Keratinocyte (primary cell): Measurements from ENCODE around the gene SLC39A13. TPM values are rescaled to one million over a fixed set of nuclear protein-coding genes. Genes with fewer than 3 reads are reported as not detected.

Experiments used
- DNase-seq: peaks from one replicate; pipeline ENCODE4 v3.0.0-alpha.2; 2011; ENCODE audit warnings: low read depth, missing footprints, low spot score
- FAIRE-seq: peaks from 2 replicates; lab custom pipeline; 2011; peaks lifted over from hg19 to GRCh38; lab: Jason Lieb, UNC
- H2AFZ ChIP-seq: 2 replicates; pipeline ENCODE4 v1.6.0; 2012; ENCODE audit warnings: low read length, control low read depth, inconsistent platforms; ENCODE audit not compliant: control insufficient read depth
- H3K27ac ChIP-seq: 2 replicates; pipeline ENCODE4 v1.5.1; 2011; ENCODE audit warnings: low read length; ENCODE audit not compliant: control insufficient read depth, insufficient read depth
- H3K27me3 ChIP-seq: 3 replicates; pipeline ENCODE4 v1.6.0; 2011; ENCODE audit warnings: low read length; ENCODE audit not compliant: control insufficient read depth, insufficient read depth; ENCODE audit errors: extremely low read depth
- H3K36me3 ChIP-seq, 2 experiments: 2 replicates in 1 of 2; 3 replicates in 1 of 2; pipeline ENCODE4 v1.5.1; 2011; ENCODE audit warnings: low read length in 2 of 2, mild to moderate bottlenecking in 1 of 2; ENCODE audit not compliant: control insufficient read depth in 2 of 2, insufficient read depth in 2 of 2; ENCODE audit errors: extremely low read depth in 1 of 2
- H3K4me1 ChIP-seq: 3 replicates; pipeline ENCODE4 v1.5.1; 2011; ENCODE audit warnings: low read length; ENCODE audit not compliant: control insufficient read depth, insufficient read depth; ENCODE audit errors: extremely low read depth
- H3K4me2 ChIP-seq: 3 replicates; pipeline ENCODE4 v1.6.0; 2011; ENCODE audit warnings: low read depth, low read length; ENCODE audit not compliant: control insufficient read depth, insufficient read depth; ENCODE audit errors: extremely low read depth
- H3K4me3 ChIP-seq, 3 experiments: fragments of 200-600 bp in 1 of 3; sonication (generic) in 1 of 3; 2 replicates in 2 of 3; 3 replicates in 1 of 3; pipeline ENCODE4 v1.5.1; 2011 to 2016; ENCODE audit warnings: low read length in 3 of 3, mild to moderate bottlenecking in 3 of 3, control low read depth in 2 of 3, inconsistent platforms in 1 of 3, low read depth in 1 of 3, mixed read lengths in 1 of 3, mixed run types in 1 of 3, moderate library complexity in 1 of 3; ENCODE audit not compliant: control insufficient read depth in 2 of 3, insufficient read depth in 2 of 3; ENCODE audit errors: extremely low read depth in 1 of 3
- H3K79me2 ChIP-seq: 2 replicates; pipeline ENCODE4 v1.6.0; 2012; ENCODE audit warnings: low read length; ENCODE audit not compliant: control insufficient read depth, insufficient read depth
- H3K9ac ChIP-seq: 3 replicates; pipeline ENCODE4 v1.6.0; 2011; ENCODE audit warnings: low read length; ENCODE audit not compliant: control insufficient read depth, insufficient read depth; ENCODE audit errors: extremely low read depth
- H3K9me1 ChIP-seq: 3 replicates; pipeline ENCODE4 v1.6.0; 2011; ENCODE audit warnings: low read length; ENCODE audit not compliant: control insufficient read depth, insufficient read depth; ENCODE audit errors: extremely low read depth
- H3K9me3 ChIP-seq: 2 replicates; pipeline ENCODE4 v1.5.1; 2012; ENCODE audit warnings: low read depth, low read length; ENCODE audit not compliant: control insufficient read depth
- H4K20me1 ChIP-seq: 3 replicates; pipeline ENCODE4 v1.6.0; 2011; ENCODE audit warnings: low read length; ENCODE audit not compliant: control insufficient read depth, insufficient read depth; ENCODE audit errors: extremely low read depth
- CTCF ChIP-seq, 3 experiments: IDR thresholded peaks in 1 of 3; conservative IDR thresholded peaks in 1 of 3; optimal IDR thresholded peaks in 1 of 3; 2 replicates in 2 of 3; 3 replicates in 1 of 3; pipeline versions ENCODE3 to v1.5.1; 2011; ENCODE audit warnings: low read length in 3 of 3, mild to moderate bottlenecking in 3 of 3, moderate library complexity in 2 of 3, control low read depth in 1 of 3, inconsistent platforms in 1 of 3; ENCODE audit not compliant: insufficient read depth in 2 of 3; ENCODE audit errors: extremely low read depth in 1 of 3
- EZH2 ChIP-seq: IDR thresholded peaks from one replicate; pipeline ENCODE4 v1.6.1; 2012; ENCODE audit warnings: inconsistent platforms, mild to moderate bottlenecking, low read length, moderate library complexity
- dilution Hi-C: fragments of 300-500 bp; cut with MboI; formaldehyde crosslinking; loops from one replicate; pipeline ENCODE4 v1.7.0; 2020; ENCODE audit warnings: low sequenced_read_pairs; ENCODE audit not compliant: extremely low pct_ligation_motif_present
- polyA plus RNA-seq, 5 experiments: library from polyadenylated mRNA; depleted of rRNA in 3 of 5; stranded (reverse) in 3 of 5; stranded (forward) in 1 of 5; unstranded in 1 of 5; fragments of >200 nt; gene quantifications; 1 replicate in 1 of 5; 2 replicates in 3 of 5; 3 replicates in 1 of 5; pipeline versions ENCODE4 v1.2.1 to v1.2.3, GENCODE V29; 2011 to 2012; ENCODE audit warnings: missing spikeins in 2 of 5, low read depth in 1 of 5, low replicate concordance in 1 of 5

SLC39A13 gene
- polyA plus RNA-seq, 1 donor (not counting 4 experiments of a cell fraction or from before 2014, with no cell fraction given), result 35.3 TPM

GRCh38 chr11:47437746-47438418 is 29.5 kb downstream of the SLC39A13 start:
- FAIRE-seq (no peak), DNase-seq (no peak)
- dilution Hi-C loops, result no loop called here
- Histone ChIP-seq H3K79me2 (no peaks in the 10 kb centered on the region), H3K27me3 (no peaks in the 10 kb centered on the region), H3K4me3 (no peak overlapping the region), H4K20me1 (no peaks in the 10 kb centered on the region), H3K36me3 (peaks cover 0 to 4% of the 10 kb centered on the region in 2 experiments), H3K4me2 (no peak overlapping the region), H3K9me1 (no peaks in the 10 kb centered on the region), H3K9ac (no peak overlapping the region), H3K4me1 (no peaks in the 10 kb centered on the region), H3K27ac (no peak overlapping the region), H2AFZ (no peak overlapping the region), H3K9me3 (no peaks in the 10 kb centered on the region)
- TF ChIP-seq EZH2 (no peak), CTCF (optimal IDR thresholded peaks at IDR 0.05 in 1 of 3, IDR thresholded peaks at IDR 0.05 in 1 of 3, conservative IDR thresholded peaks at IDR 0.05 in 1 of 3; ENCODE audit: extremely low read depth in 1 of 3, insufficient read depth in 2 of 3, low read length in 3 of 3) (no peak)

GRCh38 chr11:47438721-47439120 is 30.3 kb downstream of the SLC39A13 start:
- no peak for TF ChIP-seq CTCF (optimal IDR thresholded peaks at IDR 0.05 in 1 of 3, IDR thresholded peaks at IDR 0.05 in 1 of 3, conservative IDR thresholded peaks at IDR 0.05 in 1 of 3; ENCODE audit: extremely low read depth in 1 of 3, insufficient read depth in 2 of 3, low read length in 3 of 3)
- TF ChIP-seq EZH2, result no peak
- Histone ChIP-seq H4K20me1 (no peaks in the 10 kb centered on the region), H3K27ac (no peak overlapping the region), H3K4me1 (no peaks in the 10 kb centered on the region), H3K27me3 (no peaks in the 10 kb centered on the region), H3K9me3 (no peaks in the 10 kb centered on the region), H2AFZ (no peak overlapping the region), H3K9ac (no peak overlapping the region), H3K36me3 (peaks cover 0 to 4% of the 10 kb centered on the region in 2 experiments), H3K4me3 (no peak overlapping the region), H3K9me1 (no peaks in the 10 kb centered on the region), H3K4me2 (no peak overlapping the region), H3K79me2 (no peaks in the 10 kb centered on the region)
- dilution Hi-C loops, result no loop called here
- DNase-seq, result no peak
- no peak for FAIRE-seq
